Urothelium cell line (cell line): ENCODE results near the gene EPHA7.

ENCODE experiments used
- DNase-seq: peaks from one replicate; pipeline ENCODE4 v3.0.0; 2011; ENCODE audit warnings: low spot score, mixed read lengths
- FAIRE-seq: peaks from 2 replicates; lab custom pipeline; 2011; peaks lifted over from hg19 to GRCh38; lab: Jason Lieb, UNC

Gene EPHA7

DNA sequence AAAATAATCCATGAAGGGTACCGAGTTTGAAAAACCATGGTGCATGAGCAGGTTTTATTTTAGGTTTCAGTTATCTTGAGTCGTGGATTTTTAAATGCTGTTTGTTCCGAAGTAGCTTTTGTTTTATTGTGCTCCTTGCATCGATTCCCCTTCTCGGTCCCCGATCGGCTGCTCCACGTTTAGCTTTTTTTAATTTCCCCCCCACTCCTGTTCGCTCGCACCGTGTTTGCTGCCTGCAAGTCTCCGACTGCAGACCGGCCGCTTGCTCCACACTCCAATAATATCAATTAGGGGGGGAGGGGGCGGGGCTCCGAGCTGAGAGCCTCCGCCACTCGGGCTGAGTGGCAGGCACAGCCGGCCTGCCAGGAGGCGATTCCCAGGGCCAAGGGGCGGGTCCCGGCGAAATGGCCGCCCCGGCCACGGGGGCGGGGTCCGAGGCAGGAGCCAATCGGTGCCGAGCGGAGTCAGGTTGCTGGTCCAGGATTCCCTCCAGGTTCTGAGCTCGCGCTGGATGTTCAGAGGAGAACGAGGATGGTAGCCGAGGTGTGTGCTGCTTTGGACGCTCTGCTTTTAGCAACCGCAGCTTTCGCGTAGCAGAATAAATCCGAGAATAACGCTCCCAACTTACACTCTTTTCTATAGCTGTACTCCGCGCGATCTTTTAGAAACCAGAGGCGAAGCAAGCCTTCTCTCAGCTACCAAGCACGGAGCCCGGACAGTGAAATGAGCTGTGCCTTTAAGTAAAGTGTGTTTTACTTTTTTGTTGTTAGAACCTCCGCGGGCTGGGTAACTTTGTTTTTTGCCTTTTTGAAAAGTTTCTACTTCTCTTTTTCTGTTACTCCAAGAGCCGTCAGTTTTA lies at the start of gene EPHA7:
TSS of gene EPHA7 (minus strand) at position 256 of the 859 bp plus-strand sequence. CDS start at position 38, 218 bp downstream.
- FAIRE-seq (no peak), DNase-seq (no peak)

GRCh38 chr6:93468291-93468690 lies 48.9 kb upstream of the EPHA7 start:
- DNase-seq, result no peak
- FAIRE-seq, result no peak

GRCh38 chr6:93454533-93454932 lies 35.2 kb upstream of the EPHA7 start:
- DNase-seq, result no peak
- no peak for FAIRE-seq

GRCh38 chr6:93453956-93454355 lies 34.6 kb upstream of the EPHA7 start:
- DNase-seq (no peak), FAIRE-seq (no peak)

- DNase-seq (no peak), FAIRE-seq (no peak)
Measured at GRCh38 chr6:93447874-93448273, 28.5 kb upstream of the EPHA7 start.

GRCh38 chr6:93437491-93437890 lies 18.1 kb upstream of the EPHA7 start:
- DNase-seq (no peak), FAIRE-seq (no peak)

DNA sequence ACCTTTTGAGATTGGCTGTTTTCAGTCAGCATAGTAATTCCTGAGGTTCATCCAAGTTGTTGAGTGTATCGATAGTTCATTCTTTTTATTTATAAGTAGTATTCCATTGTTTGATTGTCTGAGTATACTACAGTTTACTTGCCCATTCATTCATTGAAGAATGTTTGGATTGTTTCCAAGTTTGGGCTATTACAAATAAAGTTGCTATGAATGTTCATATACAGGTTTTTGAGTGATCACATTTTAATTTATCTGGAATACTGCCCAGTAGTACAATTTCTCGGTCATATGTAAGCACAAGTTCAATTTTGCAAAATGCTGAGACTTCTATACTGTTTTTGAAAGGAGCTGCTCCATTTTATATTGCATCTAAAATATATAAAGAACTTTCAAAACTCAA lies 14.2 kb upstream of the EPHA7 start:
- no peak for FAIRE-seq
- DNase-seq, result no peak

DNA sequence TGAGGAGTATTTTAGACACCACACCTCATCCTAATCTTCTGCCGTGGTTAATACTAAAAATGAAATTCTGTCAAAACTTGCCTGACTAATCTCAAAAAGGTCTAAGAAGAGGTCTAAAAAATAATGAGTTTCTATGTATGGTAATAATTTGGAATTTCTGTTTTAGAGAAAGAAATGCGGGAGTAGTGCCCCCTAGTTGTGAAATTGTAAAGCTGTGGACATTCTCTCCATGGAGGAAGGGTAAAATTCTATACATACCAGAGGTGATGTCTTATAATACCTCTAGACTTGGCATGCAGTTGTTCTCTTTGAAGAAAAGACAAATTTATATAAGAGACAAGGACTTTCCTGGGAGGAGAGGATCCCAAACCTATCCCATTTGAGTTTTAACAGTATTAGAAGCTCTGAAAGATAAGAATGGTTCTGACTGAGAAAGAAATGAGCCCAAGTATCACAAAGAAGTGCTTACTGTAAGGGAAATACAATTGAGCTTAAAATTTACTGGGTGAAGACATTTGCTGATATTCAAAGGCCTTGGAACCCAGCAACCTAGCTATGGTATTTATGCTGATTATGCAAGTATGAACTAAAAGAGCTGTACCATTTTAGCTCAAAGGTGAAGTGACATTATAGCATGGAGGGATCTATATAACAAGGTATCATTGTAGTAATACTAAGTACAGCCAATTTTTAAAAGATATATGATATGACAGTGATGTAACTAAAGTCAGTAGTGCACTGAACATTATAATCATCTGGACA lies 5.1 kb upstream of the EPHA7 start:
- FAIRE-seq, result no peak

DNA sequence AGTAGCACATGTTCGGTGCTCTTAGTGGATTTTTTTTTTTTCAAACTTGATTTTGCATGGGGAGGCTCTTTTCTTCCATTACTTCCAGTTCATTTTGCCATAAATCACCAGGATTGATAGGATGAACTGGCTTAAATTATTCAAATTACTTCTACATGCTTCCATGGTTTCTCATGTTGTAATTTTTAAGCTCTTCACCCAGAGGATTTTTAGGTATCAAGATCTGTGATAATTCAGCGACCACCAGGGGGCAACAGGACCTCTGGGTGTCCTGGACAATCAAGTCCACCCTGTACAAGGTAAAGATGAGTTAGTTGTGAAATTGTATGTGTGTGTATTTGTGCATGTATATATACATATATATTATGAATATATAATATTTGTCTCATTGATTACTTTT lies 4.2 kb upstream of the EPHA7 start:
- DNase-seq (no peak), FAIRE-seq (no peak)

More for the DNA sequence above, 5.1 kb upstream of the EPHA7 start:
- DNase-seq, result no peak

GRCh38 chr6:93420163-93420795 lies 920 bp upstream of the EPHA7 start:
- no peak for FAIRE-seq
- DNase-seq, result no peak

DNA sequence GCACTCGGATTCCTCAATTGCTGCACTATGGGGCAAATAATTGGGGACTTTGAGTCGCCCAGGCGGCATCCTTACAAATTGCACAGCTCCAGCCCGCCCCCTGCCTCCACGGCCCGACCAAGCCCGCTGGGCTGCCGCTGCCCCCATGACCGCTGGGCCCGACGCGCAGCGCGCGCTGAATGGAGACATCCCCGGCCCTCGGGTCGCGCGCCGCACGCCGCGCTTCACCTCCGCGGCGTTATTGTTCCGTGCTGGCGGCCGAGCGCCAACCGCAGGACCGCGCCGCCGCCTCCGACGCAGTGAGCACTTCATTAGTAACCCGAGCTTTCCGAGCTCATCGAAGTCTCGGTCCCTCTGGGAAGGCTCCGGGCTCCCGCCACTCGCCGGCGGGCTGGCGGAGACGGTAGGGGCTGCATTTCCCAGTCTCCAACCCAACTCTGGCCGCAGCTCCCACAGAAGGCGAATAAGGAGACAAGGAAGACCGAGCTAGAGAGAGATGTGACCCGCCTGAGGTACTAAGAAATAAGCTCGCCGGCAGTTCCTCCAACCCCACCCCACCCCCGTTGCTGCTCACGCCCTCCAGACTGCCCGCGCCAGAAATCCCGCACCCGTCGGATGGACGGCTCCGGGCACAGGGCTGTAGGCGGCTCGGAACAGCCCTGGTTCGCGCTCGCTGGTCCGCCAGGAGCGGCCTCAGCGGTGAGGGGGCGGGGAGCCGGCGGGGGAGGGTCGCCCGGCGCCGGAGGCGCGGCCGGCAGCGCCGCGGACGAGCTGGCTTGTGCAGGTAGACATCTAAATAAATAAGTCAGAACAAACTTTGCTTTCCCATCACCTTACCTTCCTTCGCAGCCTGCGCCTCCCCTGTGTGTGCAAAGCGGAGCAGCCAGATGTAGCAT lies 703 bp downstream of the EPHA7 start:
- no peak for DNase-seq
- no peak for FAIRE-seq

DNA sequence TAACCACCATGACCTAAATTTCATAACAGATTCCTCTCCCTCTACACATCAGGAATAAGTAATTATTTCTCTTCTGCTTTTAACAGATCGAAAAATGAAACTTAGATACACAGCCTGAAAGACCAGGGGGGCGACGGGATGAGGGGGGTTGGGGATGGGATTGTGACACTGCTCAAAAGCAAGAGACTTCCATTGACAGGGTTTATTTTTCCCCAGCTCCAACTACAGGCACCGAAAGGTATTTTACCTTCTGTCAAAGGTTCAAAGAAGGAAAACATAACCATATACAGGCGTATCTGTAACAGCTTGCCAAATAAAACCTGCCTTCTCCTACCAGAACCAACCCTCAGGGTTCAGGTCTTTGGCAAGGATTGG lies 1.3 kb downstream of the EPHA7 start:
- no peak for DNase-seq
- no peak for FAIRE-seq

DNA sequence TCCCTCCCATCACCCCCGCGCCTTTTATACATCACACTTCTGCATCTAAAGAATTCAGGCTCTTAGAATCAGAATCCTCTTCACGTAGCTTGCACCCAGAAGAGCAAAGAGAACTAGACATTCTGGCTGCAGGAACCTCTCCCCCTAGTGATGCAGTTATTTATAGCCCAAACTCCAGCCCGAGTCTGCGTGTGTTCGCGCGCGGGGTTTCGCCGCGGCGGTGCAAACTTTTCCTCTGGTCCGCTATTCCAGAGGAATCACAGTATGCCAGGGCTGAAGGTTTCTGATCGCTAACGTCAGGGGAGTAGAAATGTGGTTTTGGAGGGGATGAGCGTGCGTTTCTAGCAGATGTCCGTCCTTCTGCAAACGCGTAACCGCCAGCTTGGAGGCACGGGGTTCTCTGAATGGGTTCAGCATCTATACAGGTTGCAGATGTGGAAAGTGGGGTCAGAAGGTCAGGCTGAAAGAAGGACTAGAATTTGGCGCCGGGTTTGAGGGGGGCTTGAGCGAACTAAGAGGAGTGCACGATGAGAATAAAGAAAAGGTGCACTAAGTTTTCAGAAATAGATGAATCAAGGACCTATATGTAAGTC lies 1.8 kb downstream of the EPHA7 start:
- FAIRE-seq (no peak), DNase-seq (no peak)

DNA sequence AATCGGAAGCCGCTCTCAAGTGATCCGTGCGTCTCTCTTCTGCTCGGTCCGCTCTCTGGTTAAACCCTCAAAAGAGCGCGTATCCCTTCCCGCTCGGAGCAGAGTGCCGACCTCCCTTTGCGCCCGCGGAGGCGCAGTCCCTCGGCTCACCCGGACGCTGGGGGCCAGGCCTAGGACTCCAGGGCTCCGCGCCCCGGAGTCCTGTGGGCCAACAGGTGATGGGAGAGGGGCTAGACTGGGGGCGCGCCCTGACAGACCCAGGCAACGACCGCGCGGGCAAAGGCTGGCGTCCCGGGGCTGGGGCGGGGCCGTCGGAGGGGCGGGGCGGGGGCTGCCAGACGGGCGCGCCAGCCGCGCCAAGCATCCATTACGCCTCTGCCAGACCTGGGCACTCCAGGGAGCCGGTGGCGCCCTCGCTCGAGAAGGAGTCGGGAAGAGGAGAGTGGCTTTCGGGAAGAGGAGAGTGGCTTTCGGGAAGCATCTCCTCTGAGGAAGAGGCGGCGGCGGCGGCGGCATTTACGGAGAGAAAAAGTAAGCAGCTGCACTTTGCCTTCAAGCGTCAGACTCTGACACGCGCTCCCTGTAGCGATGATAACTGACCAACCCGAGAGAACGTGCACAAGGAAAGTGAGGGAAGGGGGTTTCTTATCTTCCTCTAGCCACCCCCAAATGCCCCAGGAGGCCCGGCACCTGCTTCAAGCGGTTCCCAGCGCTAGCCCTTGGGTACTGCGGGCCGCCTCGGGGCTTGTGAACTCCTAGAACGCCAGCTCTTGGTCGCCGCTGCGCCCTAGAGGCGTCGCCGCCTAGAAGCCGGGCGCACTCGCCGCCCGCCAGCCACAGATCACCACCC lies 2.6 kb downstream of the EPHA7 start:
- no peak for FAIRE-seq
- DNase-seq, result peak; percentile 25

DNA sequence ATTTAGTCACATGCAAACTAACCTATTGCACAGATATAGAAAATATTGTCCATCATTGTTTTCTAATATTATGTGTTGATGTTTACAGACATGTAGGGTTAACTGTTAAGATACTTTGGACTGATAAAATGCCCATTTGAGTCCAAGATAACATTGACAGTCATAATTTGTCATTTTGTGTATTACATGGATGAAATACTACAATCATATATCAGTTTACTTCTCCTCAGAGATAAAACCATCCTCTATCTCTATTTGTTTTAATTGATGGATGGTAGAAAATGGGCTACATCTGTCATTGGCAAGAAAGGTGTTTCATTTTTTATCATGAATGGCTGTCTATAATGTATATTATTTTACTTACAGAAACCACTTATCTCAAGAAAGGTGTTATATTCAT lies 6.2 kb downstream of the EPHA7 start:
- no peak for DNase-seq
- no peak for FAIRE-seq

GRCh38 chr6:93412452-93412851 lies 6.9 kb downstream of the EPHA7 start:
- no peak for FAIRE-seq
- DNase-seq, result no peak

GRCh38 chr6:93407186-93407585 lies 12.2 kb downstream of the EPHA7 start:
- FAIRE-seq (no peak), DNase-seq (no peak)

GRCh38 chr6:93403390-93403789 lies 16.0 kb downstream of the EPHA7 start:
- FAIRE-seq (no peak), DNase-seq (no peak)

- no peak for DNase-seq
Measured at GRCh38 chr6:93398723-93399122, 20.6 kb downstream of the EPHA7 start.

More at GRCh38 chr6:93398723-93399122, 20.6 kb downstream of the EPHA7 start:
- no peak for FAIRE-seq
